WI38 (cell line): ENCODE measurements around the gene FBXL7.

ENCODE experiments used
- H3K4me3 ChIP-seq: 2 replicates; pipeline ENCODE4 v1.5.1; 2011; ENCODE audit warnings: low read depth, mild to moderate bottlenecking, control low read depth, low read length
- CTCF ChIP-seq: IDR thresholded peaks from 2 replicates; pipeline ENCODE4 v1.5.1; 2012; ENCODE audit warnings: low read depth, mild to moderate bottlenecking, control low read depth, low read length

Gene FBXL7

GRCh38 chr5:15515229-15515628, 15.2 kb downstream of the FBXL7 start:
- no peak for TF ChIP-seq CTCF

GRCh38 chr5:15516486-15516885, 16.5 kb downstream of the FBXL7 start:
- no peak for TF ChIP-seq CTCF
- no peak overlapping the region for H3K4me3 ChIP-seq

More at GRCh38 chr5:15515229-15515628, 15.2 kb downstream of the FBXL7 start:
- H3K4me3 ChIP-seq: no peak overlapping the region

- TF ChIP-seq CTCF: no peak
Observed at GRCh38 chr5:15518786-15519185, 18.8 kb downstream of the FBXL7 start.

GRCh38 chr5:15520856-15521255, 20.9 kb downstream of the FBXL7 start:
- no peak for TF ChIP-seq CTCF
- H3K4me3 ChIP-seq: no peak overlapping the region

More at GRCh38 chr5:15518786-15519185, 18.8 kb downstream of the FBXL7 start:
- H3K4me3 ChIP-seq: no peak overlapping the region

- H3K4me3 ChIP-seq: no peak overlapping the region
- TF ChIP-seq CTCF: no peak
Observed at GRCh38 chr5:15521381-15522186, 21.6 kb downstream of the FBXL7 start.

GRCh38 chr5:15522187-15522520, 22.2 kb downstream of the FBXL7 start:
- no peak for TF ChIP-seq CTCF
- no peak overlapping the region for H3K4me3 ChIP-seq

- TF ChIP-seq CTCF: no peak
- no peak overlapping the region for H3K4me3 ChIP-seq
Observed at GRCh38 chr5:15524712-15525111, 24.7 kb downstream of the FBXL7 start.
